ENCODE results near the gene SIAH1. TPM values are rescaled to one million over a fixed set of nuclear protein-coding genes. Genes with fewer than 3 reads are reported as not detected.

SIAH1 gene
- total and polyA plus RNA-seq, 2 of the 8 experiments (the other 6 are each of a cell fraction or from before 2014, with no cell fraction given), result 19.5 to 33.9 TPM

DNA sequence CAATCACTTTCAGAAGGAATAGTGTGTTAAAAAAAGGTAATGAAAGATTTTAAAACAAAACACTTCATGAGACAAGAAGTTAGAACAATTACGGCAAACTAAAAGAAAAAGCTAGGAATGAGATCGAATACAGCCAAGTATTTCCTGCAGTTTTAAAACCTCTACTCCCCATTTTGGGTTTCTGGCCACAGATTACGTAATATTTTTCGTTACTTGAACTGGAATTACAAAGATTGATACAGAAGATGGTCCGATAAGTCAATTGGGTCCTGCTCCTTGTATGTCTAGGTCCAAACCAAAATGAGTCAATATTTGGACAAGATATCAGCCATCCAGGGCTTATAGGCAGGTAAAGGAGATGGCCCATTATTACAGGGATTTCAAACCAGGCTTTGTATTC is 52.2 kb downstream of the SIAH1 start:
- no peak overlapping the region for H3K4ac ChIP-seq (replicated peaks; ENCODE audit: insufficient read length, low read depth, low read length)
- H3K56ac ChIP-seq (replicated peaks; ENCODE audit: insufficient read length, low read depth, low read length), result no peak overlapping the region
- no peak overlapping the region for H4K91ac ChIP-seq (replicated peaks; ENCODE audit: insufficient read length, low read length)
- H2BK15ac ChIP-seq (ENCODE audit: low read length), result no peak overlapping the region
- no peaks in the 10 kb centered on the region for H3K79me2 ChIP-seq (ENCODE audit: control insufficient read depth in 1 of 2, insufficient read depth in 2 of 2, low read length in 2 of 2)
- no peaks in the 10 kb centered on the region for H3K9me3 ChIP-seq (ENCODE audit: insufficient read depth in 2 of 2, low read depth in 1 of 2, low read length in 1 of 2)
- no peak overlapping the region for H3K14ac ChIP-seq (ENCODE audit: insufficient read length)
- H3K9ac ChIP-seq (replicated peaks in 1 of 4; ENCODE audit: extremely low read depth in 1 of 4, low read depth in 3 of 4, low read length in 3 of 4), result no peak overlapping the region
- H3K27me3 ChIP-seq (replicated peaks in 1 of 4; ENCODE audit: control insufficient read depth in 3 of 4, extremely low read depth in 1 of 4, insufficient read depth in 3 of 4, low read length in 3 of 4), result no peaks in the 10 kb centered on the region
- H3K36me3 ChIP-seq (ENCODE audit: control insufficient read depth in 2 of 4, insufficient read depth in 4 of 4, low read length in 3 of 4), result peaks cover 0 to 3% (median 1%) of the 10 kb centered on the region in 4 experiments; a peak in 1 of 8 replicates
- H2BK120ac ChIP-seq (replicated peaks; ENCODE audit: low read depth, low read length), result no peak overlapping the region
- H3K23me2 ChIP-seq (ENCODE audit: low read depth, low read length), result no peaks in the 10 kb centered on the region
- no peak overlapping the region for H3K23ac ChIP-seq (ENCODE audit: insufficient read length)
- POLR2A ChIA-PET (ENCODE audit: partially characterized antibody), result interaction anchor here (1.0 to 1.3 kb wide), 3 partner anchors 14 to 56 kb away, joined by 3 to 4 read pairs (median 3); no protein-coding TSS in a partner anchor
- H3K79me1 ChIP-seq (ENCODE audit: low read depth, low read length), result no peaks in the 10 kb centered on the region
- H3K4me3 ChIP-seq (ENCODE audit: extremely low read depth in 1 of 4, insufficient read depth in 2 of 4, low read depth in 3 of 4, low read length in 4 of 4), result no peak overlapping the region
- no peak overlapping the region for H2AFZ ChIP-seq (ENCODE audit: low read length)
- peaks cover 0 to 10% (median 3%) of the 10 kb centered on the region in 4 experiments; a peak in 3 of 7 replicates for H3K4me1 ChIP-seq (replicated peaks in 1 of 4; ENCODE audit: control insufficient read depth in 3 of 4, insufficient read depth in 4 of 4, low read length in 3 of 4)
- H3K27ac ChIP-seq (ENCODE audit: low read depth, low read length), result no peak overlapping the region
- H2BK12ac ChIP-seq (ENCODE audit: low read depth, low read length), result no peak overlapping the region
- 92% methylated on average over 5 of the region's 5 CpGs; no CpG with 5 or more reads in 1 of the 2 experiments for WGBS, 2 experiments (ENCODE audit: extremely low coverage in 1 of 2, insufficient coverage in 1 of 2, insufficient read length in 1 of 2, insufficient replicate concordance in 2 of 2, low coverage in 1 of 2, low lambda C conversion rate in 2 of 2, missing lambda C conversion rate in 1 of 2)
- no peak overlapping the region for H2BK20ac ChIP-seq (ENCODE audit: low read length)
- TF ChIP-seq CBX5 (IDR thresholded peaks at IDR 0.05; ENCODE audit: low read depth, low read length) (no peak), EP300 (IDR thresholded peaks at IDR 0.05; ENCODE audit: borderline replicate concordance in 1 of 2, low read depth in 2 of 2, low read length in 2 of 2) (no peak), JUN (IDR thresholded peaks at IDR 0.05; ENCODE audit: low read depth, low read length) (no peak), TAF7 (optimal IDR thresholded peaks at IDR 0.05; ENCODE audit: borderline replicate concordance, low read depth, low read length) (no peak), HDAC2 (IDR thresholded peaks at IDR 0.05; ENCODE audit: borderline replicate concordance in 1 of 2, low read depth in 2 of 2, low read length in 2 of 2) (no peak), RBBP5 (IDR thresholded peaks at IDR 0.05; ENCODE audit: borderline replicate concordance, low read depth, low read length) (no peak), SRF (IDR thresholded peaks at IDR 0.05; ENCODE audit: low read depth, low read length) (no peak)
- FAIRE-seq (no peak), DNase-seq (ENCODE audit: low read depth in 1 of 2, low spot score in 2 of 2) (no peak)
- H2BK5ac ChIP-seq (ENCODE audit: low read depth, low read length), result no peak overlapping the region
- H3K18ac ChIP-seq (ENCODE audit: extremely low read depth, low read length), result no peak overlapping the region
- CTCF ChIA-PET (ENCODE audit: partially characterized antibody), result interaction anchor here (0.6 to 1.6 kb wide), 6 partner anchors 7 to 290 kb away, joined by 3 to 6 read pairs (median 3); no protein-coding TSS in a partner anchor
- H3K4me2 ChIP-seq (ENCODE audit: insufficient read depth in 1 of 2, low read depth in 2 of 2, low read length in 2 of 2), result no peak overlapping the region
- H4K20me1 ChIP-seq (replicated peaks in 1 of 2; ENCODE audit: control insufficient read depth in 1 of 2, insufficient read depth in 2 of 2, low read length in 2 of 2), result peaks cover 0 to 2% of the 10 kb centered on the region in 2 experiments
- H2AK5ac ChIP-seq (ENCODE audit: low read depth, low read length), result no peak overlapping the region
- H4K5ac ChIP-seq (ENCODE audit: insufficient read length, low read depth, low read length), result no peak overlapping the region
- no peak overlapping the region for H4K8ac ChIP-seq (ENCODE audit: extremely low read depth, insufficient read depth, low read length)

Measured in H1 (cell line).